HS-27A (cell line): Measurements from ENCODE around the gene RFLNA.

Experiments
- DNase-seq: peaks from one replicate; pipeline ENCODE4 v3.0.0-alpha.2; 2012; ENCODE audit warnings: low read depth, missing footprints

Gene RFLNA

DNA sequence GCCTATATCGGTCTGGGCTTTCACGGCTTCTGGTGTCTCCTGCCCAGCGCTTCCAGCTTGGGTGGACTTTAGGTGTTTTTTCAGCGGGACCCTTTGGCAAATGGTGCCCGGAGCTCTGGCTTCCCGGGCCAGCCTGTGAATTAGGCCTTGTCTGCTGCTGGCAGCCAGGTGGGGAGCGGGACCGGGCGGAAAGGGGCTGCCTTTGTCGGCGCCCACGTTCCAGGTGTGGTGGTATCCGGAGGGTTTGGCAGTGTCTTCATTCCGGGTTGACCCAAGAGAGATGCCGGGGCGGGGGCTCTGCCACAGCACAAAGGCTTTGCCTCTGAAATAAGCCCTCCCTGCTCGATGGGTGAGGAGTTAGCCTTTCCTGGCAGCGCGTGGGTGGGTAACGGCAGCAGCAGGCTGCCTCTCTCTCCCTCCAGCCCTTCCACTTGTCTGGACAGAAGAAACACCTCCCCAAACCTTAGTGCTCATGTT, 9.5 kb downstream of the RFLNA start:
- no peak for DNase-seq

DNA sequence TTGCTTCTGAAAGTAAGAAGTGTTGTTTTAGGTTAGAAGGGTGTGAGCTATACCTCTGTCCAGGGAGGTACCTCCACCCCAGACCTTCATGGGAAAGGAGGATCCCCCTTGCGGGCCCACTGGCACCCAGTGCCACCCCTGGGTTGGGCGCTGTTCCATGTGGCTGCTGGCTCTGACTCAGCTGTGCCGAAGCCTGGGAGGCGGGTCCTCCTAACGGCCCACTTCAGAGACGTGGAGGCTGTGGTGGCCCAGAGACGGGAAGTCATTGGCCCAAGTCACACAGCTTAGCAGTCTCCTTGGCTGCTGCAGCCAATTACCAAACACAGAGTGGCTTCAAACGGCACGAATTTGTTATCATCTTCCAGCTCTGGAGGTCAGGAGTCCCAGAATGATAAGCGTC, 10.2 kb downstream of the RFLNA start:
- DNase-seq, result no peak

DNA sequence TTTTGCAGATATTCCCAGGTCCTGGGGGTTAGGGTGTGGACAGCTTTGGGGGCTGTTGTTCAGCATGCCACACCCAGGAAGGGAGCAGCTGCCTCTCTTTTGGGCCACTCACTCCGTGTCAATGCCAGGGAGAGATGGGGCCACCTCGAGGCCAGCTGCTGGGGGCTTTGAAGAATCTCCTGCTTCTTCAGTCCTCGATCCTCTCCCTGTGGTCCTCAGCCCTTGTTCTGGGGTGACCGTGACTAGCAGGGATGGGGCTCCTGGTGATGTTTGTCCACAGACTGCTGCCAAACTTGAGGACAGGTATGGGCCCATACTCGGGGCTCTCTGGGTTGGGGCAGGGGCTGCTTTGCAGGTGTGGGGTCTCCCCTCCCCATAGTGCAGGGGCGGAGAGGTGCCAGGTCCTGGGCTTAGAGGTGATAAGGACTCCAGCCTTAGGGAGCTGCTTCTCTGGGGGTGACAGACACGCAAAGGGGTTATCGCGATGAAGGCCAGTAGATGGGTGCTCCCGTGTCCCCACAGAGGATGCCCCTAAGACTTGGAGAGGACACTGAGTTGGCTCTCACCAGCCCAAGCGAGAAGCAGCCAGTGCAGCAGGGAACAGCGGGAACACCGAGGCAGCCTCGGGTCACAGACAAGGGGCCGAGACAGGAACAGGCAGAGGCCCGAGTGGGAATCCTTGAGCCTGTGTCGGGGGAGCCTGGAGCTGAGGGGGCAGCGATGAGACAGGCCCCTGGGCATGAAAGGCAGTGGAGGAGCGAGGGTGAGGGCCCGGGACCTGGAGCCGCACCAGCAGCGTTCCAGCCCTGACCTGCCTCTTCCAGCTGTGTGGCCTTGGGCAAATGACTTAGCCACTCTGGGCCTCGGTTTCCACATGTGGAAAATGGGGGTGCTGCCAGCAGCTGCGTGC, 11.1 kb downstream of the RFLNA start:
- no peak for DNase-seq

DNA sequence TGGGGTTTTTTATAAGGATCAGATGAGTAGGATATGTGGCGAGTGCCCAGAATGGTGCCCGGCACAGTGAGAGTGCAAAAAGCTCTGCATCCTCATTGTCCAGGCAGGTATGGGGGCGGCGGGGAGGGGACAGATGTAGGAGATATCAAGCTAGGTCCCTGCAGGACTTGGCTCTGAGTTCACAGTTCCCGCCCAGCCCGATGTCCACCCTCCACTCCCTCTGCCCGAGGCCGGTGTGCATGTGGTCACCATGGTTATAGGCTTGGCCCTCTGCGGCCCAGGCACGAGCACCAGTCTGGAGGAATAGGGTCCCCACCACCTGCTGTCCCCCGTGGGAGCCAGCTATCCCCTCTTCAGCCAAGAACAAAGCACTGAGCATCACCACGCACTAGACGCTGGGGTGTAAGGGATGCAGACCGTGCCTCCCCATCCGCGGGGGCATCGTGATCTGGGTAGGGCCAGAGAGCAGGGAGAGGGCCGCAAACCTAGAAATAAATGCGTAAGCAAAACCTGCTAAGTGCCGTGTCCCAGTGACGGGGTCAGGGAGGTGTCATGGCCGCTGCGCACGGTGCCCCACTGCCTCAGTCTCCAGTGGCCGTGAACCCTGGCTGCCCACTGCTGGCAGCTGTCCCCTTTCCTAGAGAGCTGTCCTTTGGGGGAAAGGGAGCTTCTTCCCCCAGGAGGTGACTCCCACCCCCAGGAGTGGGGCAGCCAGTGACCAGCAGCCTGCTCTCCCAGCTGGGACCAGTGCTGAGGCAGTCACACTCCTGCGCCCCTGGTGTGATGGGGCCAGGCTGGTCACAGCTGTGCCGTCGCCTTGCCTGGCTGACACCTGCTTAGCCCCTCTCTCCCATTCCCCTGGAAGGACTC, 12.0 kb downstream of the RFLNA start:
- no peak for DNase-seq

DNA sequence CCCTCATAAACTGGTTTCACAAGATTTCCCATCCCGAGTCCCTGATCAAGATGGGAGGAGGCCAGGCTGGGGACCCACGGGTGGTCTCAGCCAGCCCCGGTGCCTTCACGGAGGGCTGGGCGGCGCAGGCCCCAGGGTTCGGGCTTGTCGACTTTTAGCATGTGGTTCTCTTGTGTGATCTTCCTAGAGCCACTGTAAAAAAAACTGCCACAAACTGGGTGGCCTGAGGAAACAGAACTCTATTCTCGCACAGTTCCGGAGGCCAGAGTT, 12.6 kb downstream of the RFLNA start:
- DNase-seq, result no peak

DNA sequence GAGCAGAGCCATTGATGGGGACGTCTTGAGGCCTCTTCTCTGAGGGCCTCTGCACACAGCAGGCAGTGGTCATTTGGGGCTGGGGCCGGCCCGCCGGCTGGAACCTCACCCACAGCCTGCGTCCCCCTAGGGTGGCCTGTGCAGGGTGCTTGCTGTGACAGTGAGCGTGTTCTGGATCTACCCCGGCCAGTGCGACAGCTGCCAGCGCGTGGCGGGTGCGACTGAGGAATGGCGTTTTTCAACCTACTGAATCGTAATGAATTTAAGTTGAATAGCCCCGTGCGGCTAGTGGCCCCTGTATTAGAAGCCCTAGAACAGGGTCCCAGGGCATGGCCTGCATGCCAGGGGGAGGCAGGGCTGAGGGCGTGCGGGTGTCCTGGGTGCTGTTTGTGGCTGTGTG, 13.8 kb downstream of the RFLNA start:
- no peak for DNase-seq

DNA sequence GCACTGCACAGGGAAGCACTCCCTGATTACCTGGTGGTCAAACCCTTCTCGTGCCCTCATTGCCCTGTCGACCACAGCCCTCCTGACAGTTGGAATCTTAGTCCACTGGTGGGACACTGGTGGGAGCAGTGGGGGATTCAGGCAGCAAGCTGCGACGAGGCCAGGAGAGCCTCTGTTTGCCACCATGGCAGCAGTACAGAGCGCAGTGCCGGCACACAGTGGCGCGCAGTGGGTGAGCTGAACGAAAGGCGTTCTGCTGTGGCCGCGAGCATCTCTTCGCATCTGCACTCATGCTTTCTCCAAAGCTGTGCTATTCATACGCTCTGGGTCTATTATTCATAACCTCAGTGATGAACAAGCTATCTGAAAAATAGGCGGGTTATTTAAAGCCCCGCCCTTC, 14.3 kb downstream of the RFLNA start:
- DNase-seq, result no peak

DNA sequence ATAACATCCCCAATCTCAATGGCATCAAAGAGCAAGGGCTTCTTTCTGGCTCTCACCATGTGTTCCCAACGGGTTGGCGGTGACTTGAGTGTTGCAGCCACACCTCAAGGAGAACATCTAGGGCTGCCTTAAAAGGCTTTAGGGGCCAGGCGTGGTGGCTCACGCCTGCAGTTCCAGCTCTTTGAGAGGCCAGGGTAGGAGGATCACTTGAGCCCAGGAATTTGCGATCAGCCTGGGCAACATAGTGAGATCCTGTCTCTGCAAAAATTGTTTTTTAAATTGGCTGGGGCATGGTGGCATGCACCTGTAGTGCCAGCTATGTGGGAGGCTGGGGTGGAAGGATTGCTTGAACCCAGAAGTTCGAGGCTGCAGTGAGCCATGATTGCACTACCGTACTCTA, 14.9 kb downstream of the RFLNA start:
- DNase-seq, result no peak

DNA sequence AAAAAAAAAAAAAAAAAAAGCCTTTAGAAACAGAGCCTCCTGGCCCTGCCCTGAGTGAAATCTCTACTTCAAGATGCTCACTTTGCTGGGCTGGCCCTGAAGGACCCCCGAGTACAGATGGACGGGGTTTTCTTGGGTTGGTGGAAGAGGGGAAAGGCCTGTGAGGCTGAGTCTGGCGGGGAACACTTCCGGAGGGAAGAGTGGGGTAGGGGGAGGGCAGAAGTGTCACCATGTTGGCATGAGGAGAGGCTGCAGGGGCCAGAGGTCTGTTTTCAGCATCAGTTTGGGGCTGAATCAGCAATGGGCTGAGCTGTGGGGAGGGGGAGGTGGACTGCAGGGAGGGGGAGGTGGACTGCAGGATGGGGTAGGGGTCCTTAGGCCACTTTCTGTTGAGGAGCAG, 15.3 kb downstream of the RFLNA start:
- DNase-seq, result no peak

DNA sequence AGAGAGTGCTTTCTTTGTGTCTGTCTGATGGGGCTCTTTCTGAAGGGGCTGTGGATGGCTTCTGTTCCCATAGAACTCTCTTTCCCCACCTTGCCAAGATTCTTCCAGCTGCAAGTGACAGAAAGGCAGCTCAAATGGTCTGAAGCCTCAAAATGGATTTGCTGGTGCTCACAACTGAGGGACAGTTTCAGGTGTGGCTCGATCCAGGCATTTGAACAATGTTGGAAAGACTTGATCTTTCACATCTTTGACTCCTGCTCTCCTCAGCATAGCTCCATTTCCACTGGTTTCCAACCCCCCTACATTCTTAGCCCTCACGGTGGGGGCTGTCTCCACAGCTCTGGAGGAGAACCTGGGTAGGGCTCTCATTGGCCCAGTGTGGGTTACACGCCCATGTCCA, 15.9 kb downstream of the RFLNA start:
- no peak for DNase-seq

DNA sequence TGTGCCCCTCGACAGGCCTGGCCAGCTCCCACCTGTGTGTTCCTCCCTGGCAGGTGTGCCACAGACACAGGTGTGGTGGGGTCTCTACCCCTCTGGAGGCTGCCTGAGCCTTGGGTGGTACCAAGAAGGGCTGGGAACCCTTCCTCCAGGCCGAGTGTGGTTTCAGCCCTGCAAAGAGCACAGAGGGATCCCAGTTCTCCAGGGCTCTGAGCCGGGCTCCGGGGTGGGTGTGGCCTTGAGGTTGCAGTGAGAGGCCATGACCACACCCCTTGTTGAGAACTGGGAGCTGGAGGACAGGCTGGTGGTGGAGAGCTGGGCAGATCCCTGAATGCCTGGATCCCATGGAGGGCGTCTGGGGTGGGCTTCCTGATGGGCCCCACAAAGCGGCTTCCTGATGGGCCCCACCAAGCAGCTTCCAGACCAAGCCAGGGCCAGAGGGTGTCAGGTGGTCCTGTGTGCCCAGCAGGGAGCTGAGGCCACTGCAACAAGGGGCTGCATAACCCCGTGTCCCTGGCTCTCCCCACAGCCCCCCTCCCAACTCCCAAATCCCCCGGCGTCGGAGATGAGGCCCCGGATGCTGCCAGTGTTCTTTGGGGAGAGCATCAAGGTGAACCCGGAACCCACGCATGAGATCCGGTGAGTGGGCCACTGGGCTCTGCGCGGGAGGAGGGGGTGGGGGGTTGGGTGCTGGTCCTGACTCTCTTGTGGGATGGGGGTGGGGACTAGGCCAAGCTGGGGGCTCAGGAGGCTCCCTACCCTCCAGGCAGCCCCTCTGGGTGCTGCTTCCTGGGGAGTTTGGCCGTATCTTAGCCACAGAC, 16.6 kb downstream of the RFLNA start:
- no peak for DNase-seq

DNA sequence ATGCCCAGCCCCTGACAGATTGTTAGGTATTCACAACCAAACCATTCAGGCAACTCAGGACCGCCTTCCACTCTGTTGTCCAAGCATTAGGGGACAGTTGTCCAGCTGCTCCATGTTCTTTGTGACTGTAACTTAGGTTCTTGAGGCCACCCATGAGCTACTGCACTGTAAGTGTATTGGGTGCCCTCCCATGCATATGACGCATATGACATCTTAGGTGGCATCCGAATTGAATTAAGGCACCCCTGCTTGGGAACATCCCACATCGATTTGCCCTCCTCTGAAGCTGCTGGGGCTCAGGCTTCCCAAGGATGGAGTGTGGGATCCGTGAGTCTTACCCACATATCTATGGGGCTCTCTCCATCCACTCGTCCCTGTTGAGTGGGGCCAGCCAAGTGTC, 17.7 kb downstream of the RFLNA start:
- no peak for DNase-seq

DNA sequence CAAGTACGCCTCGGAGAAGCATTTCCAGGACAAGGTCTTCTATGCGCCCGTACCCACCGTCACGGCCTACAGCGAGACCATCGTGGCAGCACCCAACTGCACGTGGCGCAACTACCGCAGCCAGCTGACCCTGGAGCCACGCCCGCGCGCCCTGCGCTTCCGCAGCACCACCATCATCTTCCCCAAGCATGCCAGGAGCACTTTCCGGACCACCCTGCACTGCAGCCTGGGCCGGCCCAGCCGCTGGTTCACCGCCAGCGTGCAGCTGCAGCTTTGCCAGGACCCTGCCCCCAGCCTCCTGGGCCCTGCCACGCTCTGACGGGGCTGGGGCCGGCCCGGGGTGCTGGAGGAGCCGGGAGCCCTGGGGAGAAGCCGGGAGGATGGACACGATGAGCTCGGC, 19.3 kb downstream of the RFLNA start:
- DNase-seq, result no peak

DNA sequence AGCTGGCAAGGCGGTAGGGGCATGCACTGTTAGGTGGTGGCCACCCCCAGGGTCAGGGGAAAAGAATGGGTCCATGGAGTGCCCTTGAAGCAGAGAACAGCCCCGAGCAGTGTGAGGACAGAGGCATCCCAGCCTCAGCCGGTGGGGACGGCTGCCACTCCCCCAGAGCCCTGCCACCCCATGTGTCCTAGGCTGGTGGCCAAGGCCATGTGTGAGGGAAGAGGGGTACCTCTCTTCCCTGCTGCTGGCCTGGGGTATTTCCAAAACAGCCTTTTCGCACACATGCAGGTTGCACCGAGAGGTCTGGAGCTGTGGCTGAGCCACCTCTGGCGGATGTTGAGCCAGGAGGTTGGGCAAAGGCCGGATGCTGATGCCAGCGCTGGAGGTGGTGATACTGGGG, 19.9 kb downstream of the RFLNA start:
- no peak for DNase-seq

DNA sequence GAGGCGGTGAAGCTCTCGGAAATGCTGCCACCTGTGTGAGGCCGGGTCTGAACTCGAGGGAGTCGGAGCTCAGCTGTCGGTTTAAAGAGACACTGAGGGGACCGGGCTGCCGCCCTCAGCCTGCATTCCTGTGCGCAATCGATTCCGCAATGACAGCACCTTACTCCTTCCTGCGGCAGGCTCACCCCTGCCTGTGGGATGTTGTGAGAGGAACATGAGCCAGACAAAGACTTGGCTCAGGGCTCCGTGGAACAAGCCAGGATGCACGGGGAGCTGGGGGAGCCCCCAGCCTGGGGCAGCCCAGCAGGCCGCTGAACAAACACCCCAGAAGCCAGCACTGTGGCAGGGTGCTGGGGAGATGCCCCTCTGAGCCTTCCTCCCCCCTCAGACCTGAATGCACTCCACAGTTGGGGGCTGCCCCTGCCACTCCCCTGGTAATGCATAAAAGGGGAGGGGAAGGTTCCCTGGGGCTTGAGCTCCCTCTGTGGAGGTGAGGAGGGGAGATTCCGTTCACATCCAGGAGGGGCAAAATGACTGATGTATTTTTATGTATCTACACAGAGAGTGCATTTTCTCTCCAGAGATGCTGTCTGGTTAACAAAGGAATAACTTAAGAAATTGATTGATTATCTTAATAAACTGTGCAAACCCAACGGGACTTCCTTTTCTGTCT, 20.6 kb downstream of the RFLNA start:
- no peak for DNase-seq

DNA sequence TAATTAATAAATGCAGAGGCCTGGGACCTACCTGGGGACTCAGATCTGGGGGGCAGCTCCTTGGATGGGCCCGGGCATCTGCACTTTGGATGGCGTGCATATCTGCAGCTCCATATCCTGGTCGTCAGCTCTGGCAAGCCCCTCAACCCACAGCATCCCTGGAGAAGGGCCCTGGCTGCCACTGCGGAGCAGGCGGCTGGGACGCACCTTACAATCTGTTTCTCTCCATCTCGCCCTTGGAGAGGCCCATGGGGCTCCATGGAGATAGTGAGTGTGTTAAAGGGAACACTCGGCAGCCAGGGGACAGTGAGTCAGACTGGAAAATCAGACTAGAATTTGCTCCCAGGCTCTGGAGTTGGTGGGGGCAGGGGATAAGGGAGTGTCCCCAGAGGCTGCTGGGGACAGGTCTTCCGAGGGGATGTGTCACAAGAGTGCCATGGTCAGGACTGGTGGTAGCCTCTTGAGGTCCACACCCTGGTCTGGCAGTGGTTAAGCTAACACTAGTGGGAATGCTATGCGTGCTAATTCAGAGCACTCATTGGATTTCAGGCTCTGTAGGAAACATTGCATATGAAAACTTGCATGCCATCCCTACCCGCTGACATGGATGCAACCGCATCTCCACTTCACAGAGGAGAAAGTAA, 21.5 kb downstream of the RFLNA start:
- DNase-seq, result no peak

DNA sequence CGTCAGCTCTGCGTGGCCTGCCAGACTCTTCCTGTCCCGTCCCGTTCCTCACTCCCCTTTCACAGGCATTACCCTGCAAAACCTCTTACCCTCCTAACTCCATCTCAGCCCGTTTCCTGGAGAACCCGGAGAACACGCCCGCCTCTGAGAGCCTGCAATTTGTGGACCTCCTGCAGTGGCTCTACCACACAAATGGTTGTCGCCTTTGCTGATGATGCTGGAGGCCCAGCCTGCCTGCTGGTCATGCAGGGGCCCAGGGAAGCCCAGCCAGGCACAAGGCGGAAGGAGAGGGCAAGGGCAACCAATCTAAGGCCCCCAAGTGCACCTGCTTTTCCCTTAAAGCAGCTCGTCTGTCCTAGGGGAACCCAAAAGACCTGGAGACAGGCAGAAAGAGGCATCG, 22.5 kb downstream of the RFLNA start:
- no peak for DNase-seq

DNA sequence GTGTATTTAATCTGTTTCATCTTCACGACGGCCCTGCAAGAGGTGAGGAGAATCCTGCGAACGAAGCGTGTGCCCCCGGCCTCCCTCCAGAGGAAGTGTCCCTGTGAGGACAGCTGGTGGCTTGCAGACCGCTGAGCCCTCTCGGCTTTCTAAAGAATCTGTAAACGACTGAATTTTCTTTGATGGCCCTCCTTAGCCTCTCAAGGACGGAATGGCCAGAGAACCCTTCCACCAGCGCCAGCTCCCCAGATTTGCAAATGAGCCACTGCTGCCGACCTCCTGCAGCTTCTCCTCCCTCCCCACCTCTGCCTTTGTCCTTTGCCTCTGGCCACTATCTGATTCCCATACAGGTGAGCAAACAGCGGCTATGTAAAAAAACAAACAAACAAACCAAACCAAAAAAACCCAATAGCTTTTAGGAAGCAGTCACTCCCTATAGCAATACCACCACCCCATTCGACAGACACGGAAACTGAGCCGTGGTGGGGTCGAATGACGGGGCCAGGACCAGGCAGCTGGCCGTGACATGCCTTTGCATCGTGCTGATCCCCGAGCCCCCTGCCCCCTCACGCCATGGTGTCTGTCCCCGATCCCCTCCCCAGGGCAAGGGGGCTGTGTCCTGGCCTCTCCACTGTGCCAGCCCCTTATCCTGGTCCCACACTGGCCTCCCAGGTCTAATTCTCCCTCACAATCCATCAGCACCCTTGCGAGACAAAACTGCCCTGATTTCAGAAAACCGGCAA, 23.6 kb downstream of the RFLNA start:
- DNase-seq, result no peak

DNA sequence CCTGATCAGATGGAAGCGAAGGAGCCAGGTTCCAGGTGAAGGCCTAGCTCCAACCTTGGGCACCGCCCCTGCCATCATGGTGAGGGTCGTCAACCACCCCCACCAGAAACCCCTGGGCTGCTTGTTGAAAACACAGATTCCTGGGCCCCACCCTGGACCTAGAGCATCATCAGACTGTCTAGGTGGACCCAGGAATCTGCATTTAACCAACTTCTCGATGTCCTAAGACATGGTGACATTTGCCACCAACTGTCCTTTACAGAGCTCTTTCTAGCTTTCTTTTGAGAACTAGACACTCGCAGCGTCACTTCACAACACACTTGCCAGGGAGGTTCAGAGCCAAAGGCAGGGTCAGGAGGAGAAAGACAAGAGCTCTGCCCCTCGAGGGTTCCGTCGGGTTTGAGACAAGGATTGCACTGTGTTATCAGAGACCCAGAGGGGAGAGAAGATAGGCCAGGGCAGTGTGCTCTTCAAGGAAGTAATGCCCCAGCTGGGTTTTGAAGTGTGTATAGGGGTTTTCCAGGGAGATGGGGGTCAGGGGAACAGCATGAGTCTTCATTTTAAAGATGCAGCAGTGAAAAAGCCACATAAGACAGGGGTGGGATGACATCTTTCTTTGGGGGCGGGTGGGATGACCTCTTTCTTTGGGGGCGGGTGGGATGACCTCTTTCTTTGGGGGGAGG, 24.6 kb downstream of the RFLNA start:
- DNase-seq, result no peak

DNA sequence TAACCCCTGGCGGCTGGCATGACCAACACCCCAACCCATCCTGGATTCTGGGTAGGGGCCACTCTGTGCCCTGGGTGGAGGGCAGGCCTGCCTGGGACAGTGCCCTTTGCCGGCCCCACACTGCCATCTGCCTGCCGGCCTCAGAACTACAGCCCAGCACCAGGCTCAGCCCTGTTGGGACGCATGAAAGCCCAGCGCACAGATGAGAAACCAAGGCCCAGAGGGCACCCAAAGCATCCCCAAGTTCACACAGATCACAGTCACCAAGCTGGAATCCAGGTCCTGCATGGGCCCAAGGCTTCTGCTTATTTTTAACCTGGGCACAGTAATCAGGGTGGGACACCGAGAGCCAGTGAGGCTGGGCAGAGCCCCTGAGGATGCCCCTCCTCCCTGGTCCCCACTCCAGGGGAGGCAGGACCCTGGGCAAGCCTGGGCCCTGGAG, 26.2 kb downstream of the RFLNA start:
- no peak for DNase-seq
